A549 (cell line): Measurements from ENCODE around the gene MYO7A.

Experiments used
- CTCF ChIP-seq: fragments of >200 bp; sonication (Bioruptor Twin); formaldehyde crosslinking; IDR thresholded peaks from 3 replicates; pipeline ENCODE4 v1.5.1; 2016
- E2F6 ChIP-seq: IDR thresholded peaks from 2 replicates; pipeline ENCODE4 v1.6.1; 2012; ENCODE audit warnings: low read depth, borderline replicate concordance
- EP300 ChIP-seq, 2 experiments: fragments of >200 bp; sonication (Bioruptor Twin); formaldehyde crosslinking; IDR thresholded peaks; 2 replicates in 1 of 2; 3 replicates in 1 of 2; pipeline ENCODE4 v1.6.1; 2016 to 2017
- FOSL2 ChIP-seq, 2 experiments: fragments of 450-650 bp in 1 of 2; fragments of >200 bp in 1 of 2; sonication (Bioruptor Twin) in 1 of 2; formaldehyde crosslinking; IDR thresholded peaks; 2 replicates each; pipeline versions ENCODE4 v1.5.0 to v1.6.1; 2016 to 2020; ENCODE audit warnings: mild to moderate bottlenecking in 1 of 2, moderate library complexity in 1 of 2
- PBX3 ChIP-seq: IDR thresholded peaks from 2 replicates; pipeline ENCODE4 v1.6.1; 2012
- POLR2A ChIP-seq: IDR thresholded peaks from 2 replicates; pipeline ENCODE4 v1.6.1; 2012; ENCODE audit warnings: mild to moderate bottlenecking, low read length
- RFX5 ChIP-seq: fragments of 450-650 bp; IDR thresholded peaks from 2 replicates; pipeline ENCODE4 v1.7.1; 2014; ENCODE audit warnings: antibody characterized with exemption, mild to moderate bottlenecking, moderate library complexity
- SREBF2 ChIP-seq: fragments of 450-650 bp; IDR thresholded peaks from 2 replicates; pipeline ENCODE4 v1.6.1; 2014; ENCODE audit warnings: mild to moderate bottlenecking, moderate library complexity
- USF2 ChIP-seq: fragments of 450-650 bp; IDR thresholded peaks from 2 replicates; pipeline ENCODE4 v1.6.1; 2014; ENCODE audit warnings: antibody characterized with exemption

- TF ChIP-seq CTCF (no peak), SREBF2 (no peak), USF2 (no peak), E2F6 (no peak), PBX3 (no peak), RFX5 (no peak), POLR2A (no peak), FOSL2 (IDR thresholded peaks at IDR 0.05) (no peak), FOSL2 (CRISPR knock-in tag; IDR thresholded peaks at IDR 0.05) (no peak), EP300 (IDR thresholded peaks at IDR 0.05) (no peak)
These were observed 2.9 kb downstream of the MYO7A start for GRCh38 chr11:77130763-77131513.
